Measurements from ENCODE around the gene ZNF581.

DNA sequence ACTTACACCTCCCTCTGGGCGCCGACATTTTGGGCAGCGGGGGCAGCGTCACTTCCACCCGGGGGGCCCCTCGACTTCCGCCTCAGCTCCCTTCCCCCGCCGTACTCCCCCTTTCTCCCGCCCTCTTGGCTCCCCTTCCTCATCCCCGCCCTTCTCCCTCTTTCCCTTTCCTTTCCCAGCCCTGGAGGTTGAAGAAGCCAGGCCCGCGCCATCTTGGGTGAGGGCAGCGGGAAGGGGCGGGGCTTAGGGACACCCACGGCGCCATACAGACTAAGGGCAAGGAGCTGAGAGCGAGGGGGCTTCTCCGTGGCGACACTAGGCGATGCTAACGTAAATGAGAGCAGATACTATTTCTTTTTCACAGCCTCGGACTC, 44.0 kb upstream of the ZNF581 start, which contains the start of gene FIZ1:
- TF ChIP-seq EP300 (IDR thresholded peaks at IDR 0.05; ENCODE audit: borderline replicate concordance in 1 of 2, low read depth in 1 of 2, low read length in 1 of 2) = peak in 1 of 2 experiments; percentile 21; a peak in 1 of 4 replicates
- no peak for TF ChIP-seq IRF3 (IDR thresholded peaks at IDR 0.05; ENCODE audit: low read depth, low read length)
- no peak for TF ChIP-seq SIN3A (IDR thresholded peaks at IDR 0.05; ENCODE audit: borderline replicate concordance, low read depth, low read length)
- no peak for TF ChIP-seq RXRA (IDR thresholded peaks at IDR 0.05; ENCODE audit: borderline replicate concordance, low read depth)

Data from SK-N-SH (cell line).